Measurements from ENCODE around the gene NUDT3.

DNA sequence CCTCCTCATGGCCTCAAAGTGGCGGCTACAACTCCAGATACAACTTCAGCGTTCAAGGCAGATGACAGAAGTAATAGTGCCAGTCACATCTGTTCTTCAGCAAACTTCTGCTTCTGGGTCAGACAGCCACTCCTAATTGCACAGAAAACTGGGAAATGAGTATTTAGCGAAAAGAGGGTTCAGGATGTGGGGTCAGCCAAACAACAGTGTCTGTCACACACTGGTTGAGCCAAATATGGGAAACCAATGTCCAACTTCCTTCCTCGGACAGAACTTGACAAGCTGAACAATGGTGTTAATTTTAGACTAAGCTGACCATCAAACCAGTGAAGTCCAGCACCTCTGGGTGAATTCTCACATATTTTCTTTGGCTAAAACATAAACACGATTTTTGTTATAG lies 22.1 kb downstream of the NUDT3 start:
- TF ChIP-seq, protein P1, sequence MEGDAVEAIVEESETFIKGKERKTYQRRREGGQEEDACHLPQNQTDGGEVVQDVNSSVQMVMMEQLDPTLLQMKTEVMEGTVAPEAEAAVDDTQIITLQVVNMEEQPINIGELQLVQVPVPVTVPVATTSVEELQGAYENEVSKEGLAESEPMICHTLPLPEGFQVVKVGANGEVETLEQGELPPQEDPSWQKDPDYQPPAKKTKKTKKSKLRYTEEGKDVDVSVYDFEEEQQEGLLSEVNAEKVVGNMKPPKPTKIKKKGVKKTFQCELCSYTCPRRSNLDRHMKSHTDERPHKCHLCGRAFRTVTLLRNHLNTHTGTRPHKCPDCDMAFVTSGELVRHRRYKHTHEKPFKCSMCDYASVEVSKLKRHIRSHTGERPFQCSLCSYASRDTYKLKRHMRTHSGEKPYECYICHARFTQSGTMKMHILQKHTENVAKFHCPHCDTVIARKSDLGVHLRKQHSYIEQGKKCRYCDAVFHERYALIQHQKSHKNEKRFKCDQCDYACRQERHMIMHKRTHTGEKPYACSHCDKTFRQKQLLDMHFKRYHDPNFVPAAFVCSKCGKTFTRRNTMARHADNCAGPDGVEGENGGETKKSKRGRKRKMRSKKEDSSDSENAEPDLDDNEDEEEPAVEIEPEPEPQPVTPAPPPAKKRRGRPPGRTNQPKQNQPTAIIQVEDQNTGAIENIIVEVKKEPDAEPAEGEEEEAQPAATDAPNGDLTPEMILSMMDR (IDR thresholded peaks at IDR 0.05) = no peak
- peak; percentile 13 for TF ChIP-seq POLR2AphosphoS5 (IDR thresholded peaks at IDR 0.05)
